ENCODE measurements around the gene FAM228B.
A peak's percentile ranks its signal among the peaks of the same experiment; 100 is the strongest.
"Not testable (repeated sequence)": the region's sequence is repeated elsewhere in the genome, so short reads cannot be mapped to it uniquely, and the experiment has no call there.

Gene FAM228B

DNA sequence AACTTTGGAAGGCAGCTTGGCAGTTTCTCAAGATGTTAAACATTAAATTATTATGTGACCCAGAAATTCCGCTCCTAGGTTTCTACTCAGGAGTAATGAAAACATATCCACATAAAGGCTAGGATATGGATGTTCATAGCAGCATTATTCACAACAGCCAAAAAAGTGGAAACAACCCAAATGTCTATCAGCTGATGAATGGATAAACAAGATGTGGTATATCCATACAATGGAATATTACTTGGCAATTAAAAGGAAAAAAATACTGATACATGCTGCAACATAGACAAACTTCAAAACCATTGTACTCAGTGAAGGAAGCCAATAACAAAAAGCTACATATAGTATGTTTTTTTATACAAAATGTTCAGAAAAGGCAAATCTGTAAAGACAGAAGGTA is 39.2 kb downstream of the FAM228B start:
- no peak for DNase-seq

DNA sequence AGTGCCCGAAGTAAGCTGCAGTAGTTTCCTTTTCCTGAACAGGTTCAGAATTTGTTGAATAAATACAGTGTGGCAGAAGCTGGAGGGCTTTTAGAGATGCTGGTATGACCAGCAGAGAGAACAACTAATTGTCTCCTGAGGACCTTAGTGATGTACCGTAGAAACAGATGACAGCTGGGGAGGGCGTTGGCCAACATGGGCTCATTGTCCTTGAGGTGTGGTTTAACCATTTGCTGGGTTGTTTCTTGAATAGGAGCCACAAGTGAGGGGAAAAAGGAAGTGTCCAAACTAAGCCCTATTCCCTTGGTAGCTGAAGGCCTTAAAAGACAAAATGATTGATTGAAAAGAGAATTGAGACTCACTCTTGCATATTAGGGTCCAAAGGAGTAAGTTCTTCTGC is 39.9 kb downstream of the FAM228B start:
- no peak for DNase-seq

- no peak for DNase-seq
Measured at GRCh38 chr2:24163601-24164000, 40.3 kb downstream of the FAM228B start.

- DNase-seq: peak; percentile 9
Measured at GRCh38 chr2:24164416-24164973, 41.2 kb downstream of the FAM228B start.

DNA sequence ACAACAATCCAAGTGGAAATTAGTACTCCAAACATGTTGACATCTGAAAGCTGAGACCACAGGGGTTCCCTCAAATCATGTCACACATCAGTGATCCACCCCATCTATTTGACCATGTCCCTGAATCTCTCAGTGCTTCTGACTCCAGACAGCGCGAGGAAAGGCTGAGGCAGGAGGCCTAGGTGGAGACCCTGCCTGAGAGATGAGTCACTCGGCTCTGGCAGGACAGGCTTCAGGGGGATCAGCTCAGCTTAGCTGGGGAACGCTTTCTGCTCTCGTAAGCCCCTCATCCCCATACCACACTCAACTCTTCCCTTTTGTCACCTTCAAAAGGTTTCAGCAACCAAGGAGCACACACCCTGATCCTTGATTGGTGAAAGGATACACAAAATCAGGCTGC is 45.8 kb downstream of the FAM228B start:
- no peak for DNase-seq

DNA sequence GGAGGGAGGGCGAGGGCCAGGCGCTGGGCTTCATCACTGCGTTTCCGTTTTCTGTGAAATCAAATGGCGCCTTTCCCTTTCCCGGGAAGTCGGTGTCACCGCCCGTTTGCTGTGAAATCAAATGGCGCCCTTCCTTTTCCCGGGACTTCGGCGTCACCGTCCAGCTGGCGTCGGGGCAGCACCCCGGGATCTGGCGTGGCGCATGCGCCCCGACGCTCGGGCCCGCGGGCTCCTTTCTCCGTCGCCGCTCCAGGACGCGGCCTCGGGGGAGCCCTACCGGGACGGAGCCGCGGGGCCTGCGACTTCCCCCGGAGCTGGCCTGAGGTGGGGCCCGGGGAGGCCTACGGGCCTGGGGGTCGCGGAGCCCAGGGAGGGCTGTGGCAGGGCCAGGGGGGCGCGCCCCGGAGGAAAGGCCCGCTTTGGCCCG is 51.6 kb downstream of the FAM228B start, which contains the start of gene FAM228A:
TSS of gene FAM228A (plus strand) at position 203 of the 427 bp plus-strand sequence. CDS start 428 bp downstream, outside the sequence.
- DNase-seq: no peak

GRCh38 chr2:24175631-24176187 is 52.4 kb downstream of the FAM228B start:
- DNase-seq: no peak

- no peak for DNase-seq
Measured at GRCh38 chr2:24176326-24176725, 53.1 kb downstream of the FAM228B start.

- no peak for DNase-seq
Measured at GRCh38 chr2:24179683-24180082, 56.4 kb downstream of the FAM228B start.

GRCh38 chr2:24181849-24182248 is 58.6 kb downstream of the FAM228B start:
- DNase-seq: no peak

GRCh38 chr2:24182507-24182906 is 59.2 kb downstream of the FAM228B start:
- no peak for DNase-seq

GRCh38 chr2:24183366-24184069 is 60.2 kb downstream of the FAM228B start:
- no peak for DNase-seq

DNA sequence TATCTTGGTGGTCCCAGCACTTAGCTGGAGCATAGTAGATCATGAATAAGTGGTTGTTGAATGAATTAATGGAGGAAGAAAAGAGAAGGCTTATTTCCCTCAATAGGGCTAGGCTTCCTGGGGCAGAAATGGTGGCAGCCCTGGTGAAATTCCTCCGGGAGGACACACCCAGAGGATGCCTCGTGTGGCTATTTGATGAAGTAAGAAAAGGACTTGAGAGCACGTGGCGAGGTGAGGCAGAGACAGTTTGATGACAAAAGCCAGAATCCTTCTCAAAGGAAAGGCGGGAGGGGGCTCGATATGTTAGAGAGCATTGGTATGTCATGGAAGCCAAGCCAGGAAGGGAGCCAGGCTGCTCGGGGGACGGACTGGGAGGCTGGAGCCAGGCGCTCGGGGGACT is 66.3 kb downstream of the FAM228B start:
- no peak for DNase-seq

- no peak for DNase-seq
Measured at GRCh38 chr2:24190503-24190902, 67.2 kb downstream of the FAM228B start.

DNA sequence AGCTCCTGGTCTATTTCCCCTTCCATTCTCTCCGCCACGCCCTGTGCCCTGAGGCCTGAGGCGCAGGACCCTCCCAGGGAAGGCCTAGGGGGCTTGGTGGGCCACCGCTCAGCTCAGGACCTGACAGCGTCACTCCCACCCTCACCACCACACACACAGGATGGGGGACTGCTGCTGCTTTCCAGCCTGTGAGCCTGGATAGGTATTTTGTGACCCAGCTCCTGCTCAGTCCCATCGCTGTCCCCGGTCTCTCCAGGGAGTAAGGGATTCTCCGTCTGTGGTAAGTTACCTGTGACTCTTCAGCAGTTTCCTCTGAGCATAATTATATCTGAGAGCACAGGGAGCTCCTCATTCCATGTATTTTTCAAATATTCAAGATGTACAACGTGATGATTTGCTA is 67.9 kb downstream of the FAM228B start:
- DNase-seq: no peak

DNA sequence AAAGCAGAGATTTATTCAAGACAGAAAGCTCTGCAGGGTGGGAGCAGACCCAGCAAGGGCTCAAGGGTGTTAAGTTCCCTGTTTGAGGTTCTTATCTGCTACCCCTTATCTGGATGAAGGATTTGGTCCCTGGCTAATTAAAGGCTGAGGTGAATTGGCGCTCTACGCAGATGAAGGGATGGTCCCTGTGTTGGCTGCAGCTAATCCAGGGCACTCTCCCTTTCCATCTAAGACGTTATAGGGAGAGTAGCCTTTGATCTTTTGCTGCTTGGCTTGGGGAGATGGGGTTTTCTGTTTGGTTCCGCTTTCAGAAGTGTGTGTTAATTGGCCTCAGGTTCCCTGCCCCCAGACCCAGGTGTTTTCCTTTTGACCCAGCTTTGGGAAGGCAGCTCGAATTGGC is 68.6 kb downstream of the FAM228B start:
- DNase-seq: no peak

GRCh38 chr2:24197213-24197612 is 73.9 kb downstream of the FAM228B start:
- not testable (repeated sequence) for DNase-seq

DNA sequence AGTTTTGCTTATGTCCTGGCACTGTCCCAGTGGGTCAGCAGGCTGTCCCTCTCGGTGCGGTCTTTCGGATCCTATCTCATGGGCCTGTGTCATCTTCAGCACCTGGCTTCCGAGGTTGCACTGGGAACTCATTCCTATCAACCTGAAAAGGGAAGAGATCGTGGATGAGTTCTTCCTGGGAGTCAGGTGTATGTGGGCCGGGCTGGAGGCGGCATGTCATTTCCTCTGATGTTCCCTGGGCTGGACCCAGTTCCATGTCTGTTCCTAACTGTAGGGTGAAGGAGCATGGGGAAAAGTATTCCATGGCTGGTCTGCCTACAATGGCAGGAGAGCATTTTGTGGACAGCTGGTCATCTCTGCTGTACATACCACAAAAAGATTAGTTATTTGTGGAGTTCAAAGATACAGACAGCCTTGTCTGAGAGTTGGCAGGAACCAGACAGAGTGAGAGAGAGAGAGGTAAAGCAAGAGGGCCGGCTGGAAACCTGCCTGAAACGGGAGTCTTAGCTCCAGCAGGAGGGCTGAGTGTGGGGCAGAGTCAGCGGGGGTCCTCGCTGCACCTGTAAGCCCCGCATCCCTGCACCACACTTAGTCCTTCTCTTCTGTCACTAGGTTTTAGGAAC is 76.8 kb downstream of the FAM228B start:
- no peak for DNase-seq

DNA sequence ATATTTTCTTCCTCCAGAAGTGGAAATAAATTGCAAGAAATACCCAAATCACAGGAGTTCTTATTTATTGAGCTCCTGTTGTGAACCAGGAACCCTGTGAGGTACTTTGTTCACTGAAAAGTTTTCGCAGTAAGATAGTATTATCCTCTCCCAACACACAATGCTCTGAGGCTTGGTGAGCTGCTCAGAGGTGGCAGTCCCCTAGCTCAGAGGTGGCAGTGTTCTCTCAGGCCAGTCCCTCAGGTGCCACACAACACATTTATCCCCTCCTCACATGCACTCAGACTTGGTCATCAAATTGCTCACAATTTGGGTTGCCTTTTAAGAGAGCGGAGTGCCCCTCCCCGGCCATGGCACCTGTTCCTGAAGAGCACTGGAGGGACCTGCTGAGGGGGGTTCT is 77.5 kb downstream of the FAM228B start:
- no peak for DNase-seq

- no peak for DNase-seq
Measured at GRCh38 chr2:24203029-24203786, 79.9 kb downstream of the FAM228B start.

DNA sequence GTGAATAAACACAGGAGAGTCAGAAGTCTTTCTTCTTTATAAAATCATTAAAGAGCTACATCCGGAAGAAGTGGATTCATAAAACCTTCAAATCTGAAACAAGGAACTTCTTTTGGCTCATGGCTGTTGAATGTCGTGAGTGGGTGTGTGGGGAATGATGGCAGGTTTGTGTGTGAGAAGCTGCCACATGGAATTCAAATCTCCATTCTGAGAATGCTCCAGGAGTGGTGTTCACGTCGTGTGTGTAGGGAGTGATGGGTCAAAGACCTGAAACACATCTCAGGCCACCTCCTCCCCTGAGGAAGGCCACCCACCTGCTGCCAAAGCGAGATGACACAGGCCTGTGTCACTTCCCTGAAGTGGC is 80.5 kb downstream of the FAM228B start:
- no peak for DNase-seq

DNA sequence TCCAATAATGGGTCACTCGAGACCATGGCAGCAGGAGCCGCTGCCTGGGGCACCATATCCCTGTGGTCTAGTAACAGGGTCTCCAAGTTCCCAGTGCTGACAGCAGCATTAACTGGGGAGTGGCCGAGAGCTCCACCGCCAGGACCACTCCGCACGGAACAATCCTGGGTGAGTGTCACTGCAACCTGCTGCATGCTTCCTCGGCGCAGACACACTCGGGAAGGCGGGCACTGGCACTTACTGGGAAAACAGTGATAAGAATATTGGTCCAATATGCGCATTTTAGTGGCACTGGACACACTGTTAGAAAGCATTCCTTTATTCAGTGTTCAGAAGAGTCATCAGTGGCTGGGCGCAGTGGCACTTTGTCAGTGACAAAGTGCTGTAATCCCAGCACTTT is 81.2 kb downstream of the FAM228B start:
- DNase-seq: no peak

DNA sequence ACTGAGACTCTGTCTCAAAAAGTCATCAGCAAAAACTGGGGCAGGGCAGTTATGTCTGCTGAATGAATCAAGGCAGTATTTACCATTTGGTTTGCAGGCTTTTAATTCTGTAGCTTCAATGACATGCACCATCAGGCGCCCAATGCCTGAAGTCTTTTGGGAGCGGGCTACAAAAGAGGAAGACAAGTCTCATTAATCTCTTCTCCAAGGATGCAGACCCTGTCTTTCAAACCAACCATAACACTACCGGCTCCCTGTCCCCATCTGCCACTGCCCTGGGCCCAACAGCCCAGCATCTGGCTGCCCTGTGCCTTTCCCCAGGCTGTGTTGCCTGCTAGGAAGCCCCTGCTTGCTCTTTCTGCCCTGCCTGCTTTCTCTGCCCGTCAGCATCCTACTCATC is 81.9 kb downstream of the FAM228B start:
- no peak for DNase-seq

All from activated T-cell treated with anti-CD3 and anti-CD28 coated beads for 4 hours (primary cell).